ENCODE measurements around the gene MBD5. TPM values are rescaled to one million over a fixed set of nuclear protein-coding genes. Genes with fewer than 3 reads are reported as not detected.

MBD5 gene
- total and polyA plus RNA-seq, 12 donors, result 5.6 to 61.7 (median 40.5) TPM

DNA sequence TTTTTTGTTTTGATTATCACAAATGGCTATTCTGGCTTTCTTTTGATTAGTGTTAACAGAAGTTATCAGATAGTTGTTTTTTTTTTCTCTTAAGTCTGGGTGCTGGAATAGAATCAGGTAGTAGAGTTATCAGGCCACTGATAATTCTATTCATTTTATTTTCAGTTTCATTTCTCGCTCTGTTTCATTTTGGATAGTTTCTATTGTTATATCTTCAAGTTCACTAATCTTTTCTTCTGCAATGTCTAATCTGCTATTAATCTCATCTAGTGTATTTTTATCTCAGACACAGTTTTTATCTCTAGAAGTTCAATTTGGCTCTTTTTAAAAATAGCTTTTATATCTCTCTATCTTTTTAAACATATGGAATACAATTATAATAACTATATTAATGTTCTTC is 381.9 kb downstream of the MBD5 start:
- TF ChIP-seq, protein P1, sequence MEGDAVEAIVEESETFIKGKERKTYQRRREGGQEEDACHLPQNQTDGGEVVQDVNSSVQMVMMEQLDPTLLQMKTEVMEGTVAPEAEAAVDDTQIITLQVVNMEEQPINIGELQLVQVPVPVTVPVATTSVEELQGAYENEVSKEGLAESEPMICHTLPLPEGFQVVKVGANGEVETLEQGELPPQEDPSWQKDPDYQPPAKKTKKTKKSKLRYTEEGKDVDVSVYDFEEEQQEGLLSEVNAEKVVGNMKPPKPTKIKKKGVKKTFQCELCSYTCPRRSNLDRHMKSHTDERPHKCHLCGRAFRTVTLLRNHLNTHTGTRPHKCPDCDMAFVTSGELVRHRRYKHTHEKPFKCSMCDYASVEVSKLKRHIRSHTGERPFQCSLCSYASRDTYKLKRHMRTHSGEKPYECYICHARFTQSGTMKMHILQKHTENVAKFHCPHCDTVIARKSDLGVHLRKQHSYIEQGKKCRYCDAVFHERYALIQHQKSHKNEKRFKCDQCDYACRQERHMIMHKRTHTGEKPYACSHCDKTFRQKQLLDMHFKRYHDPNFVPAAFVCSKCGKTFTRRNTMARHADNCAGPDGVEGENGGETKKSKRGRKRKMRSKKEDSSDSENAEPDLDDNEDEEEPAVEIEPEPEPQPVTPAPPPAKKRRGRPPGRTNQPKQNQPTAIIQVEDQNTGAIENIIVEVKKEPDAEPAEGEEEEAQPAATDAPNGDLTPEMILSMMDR (IDR thresholded peaks at IDR 0.05), result no peak
- no peak for TF ChIP-seq POLR2A (IDR thresholded peaks at IDR 0.05)
- Histone ChIP-seq H3K27me3 (no peaks in the 10 kb centered on the region), H3K9me3 (replicated peaks in 1 of 3) (no peaks in the 10 kb centered on the region), H3K27ac (no peak overlapping the region), H3K4me1 (replicated peaks in 1 of 2) (no peaks in the 10 kb centered on the region), H3K4me3 (no peak overlapping the region), H3K36me3 (replicated peaks in 1 of 2) (no peaks in the 10 kb centered on the region)
- intact Hi-C loops (cut with DNase I), result no loop called here
- 94 to 97% (median 96%) methylated on average over 1 of the region's 1 CpG for WGBS, 4 donors
- DNase-seq, result no peak

DNA sequence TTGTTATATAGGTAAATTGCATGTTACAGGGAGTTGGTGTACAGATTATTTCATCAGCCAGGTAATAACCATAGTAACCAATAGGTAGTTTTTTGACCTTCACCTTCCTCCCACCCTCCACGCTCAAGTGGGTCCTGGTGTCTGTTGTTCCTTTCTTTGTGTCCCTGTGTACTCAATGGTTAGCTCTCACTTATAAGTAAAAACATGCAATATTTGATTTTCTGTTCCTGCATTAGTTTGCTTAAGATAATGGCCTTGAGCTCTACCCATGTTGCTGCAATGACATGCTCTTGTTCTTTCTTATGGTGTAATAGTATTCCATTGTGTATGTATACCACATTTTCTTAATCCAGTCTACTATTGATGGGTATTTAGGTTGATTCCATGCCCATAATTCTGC is 390.0 kb downstream of the MBD5 start:
- TF ChIP-seq POLR2A (IDR thresholded peaks at IDR 0.05), result no peak
- TF ChIP-seq, protein P1 (IDR thresholded peaks at IDR 0.05), result no peak
- no peaks in the 10 kb centered on the region for H3K4me1 ChIP-seq (replicated peaks in 1 of 2)
- H3K36me3 ChIP-seq (replicated peaks in 1 of 2), result no peaks in the 10 kb centered on the region
- peaks cover 0 to 12% (median 6%) of the 10 kb centered on the region in 3 donors for H3K9me3 ChIP-seq (replicated peaks in 1 of 3)
- no peak for DNase-seq
- 77 to 100% (median 95%) methylated on average over 1 of the region's 1 CpG for whole genome bisulfite sequencing, 4 donors
- H3K4me3 ChIP-seq, result no peak overlapping the region
- H3K27ac ChIP-seq, result no peak overlapping the region
- no peaks in the 10 kb centered on the region for H3K27me3 ChIP-seq
- intact Hi-C loops (cut with DNase I), result no loop called here

DNA sequence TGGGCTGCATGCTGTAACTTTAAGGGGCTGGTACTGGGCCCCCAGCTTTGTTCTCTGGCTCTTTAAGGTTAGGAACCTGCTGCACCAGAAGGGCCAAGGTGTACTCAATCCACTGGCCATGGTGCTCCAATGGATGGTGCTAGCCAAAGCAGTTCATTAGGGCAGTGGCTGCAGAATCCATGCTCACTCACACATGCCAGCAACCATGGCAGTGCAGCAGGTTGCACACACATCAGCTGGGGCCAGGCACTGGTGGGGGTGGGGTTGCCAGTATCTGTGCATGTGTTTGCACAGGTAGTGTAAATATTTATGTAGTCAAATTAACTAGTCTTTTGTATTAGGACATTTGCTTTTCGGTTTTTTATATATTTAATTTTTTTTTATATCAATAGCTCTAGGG is 395.4 kb downstream of the MBD5 start:
- 92 to 100% (median 98%) methylated on average over 1 of the region's 1 CpG for WGBS, 4 donors
- DNase-seq, result no peak
- TF ChIP-seq, protein P1 (IDR thresholded peaks at IDR 0.05), result no peak
- no peak for TF ChIP-seq POLR2A (IDR thresholded peaks at IDR 0.05)
- Histone ChIP-seq H3K27ac (no peak overlapping the region), H3K9me3 (replicated peaks in 1 of 3) (peaks cover 0 to 12% (median 6%) of the 10 kb centered on the region in 3 donors), H3K27me3 (no peaks in the 10 kb centered on the region), H3K4me1 (replicated peaks in 1 of 2) (no peaks in the 10 kb centered on the region), H3K36me3 (replicated peaks in 1 of 2) (no peaks in the 10 kb centered on the region), H3K4me3 (no peak overlapping the region)
- intact Hi-C loops (cut with DNase I), result no loop called here

DNA sequence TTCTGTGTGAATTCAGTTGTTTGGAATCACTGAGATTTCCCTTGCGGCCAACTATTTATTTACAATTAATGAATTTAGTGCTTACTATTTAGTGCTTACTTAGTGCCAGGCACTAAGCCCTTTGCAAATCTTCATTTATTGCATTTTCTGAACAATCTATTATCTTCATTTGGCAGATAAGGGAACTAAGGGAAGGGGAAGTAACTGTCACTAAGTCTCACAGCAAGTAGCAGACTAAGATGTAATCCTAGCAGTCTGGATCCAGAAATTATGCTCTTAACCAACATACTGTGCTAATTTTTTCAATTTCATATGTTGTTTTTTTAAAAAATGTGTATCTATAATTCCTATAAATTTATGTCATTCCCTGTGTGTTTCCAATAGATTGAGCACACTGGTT is 409.2 kb downstream of the MBD5 start:
- H3K36me3 ChIP-seq (replicated peaks in 1 of 2), result no peaks in the 10 kb centered on the region
- 95 to 97% (median 96%) methylated on average over 1 of the region's 1 CpG for WGBS, 4 donors
- TF ChIP-seq, protein P1 (IDR thresholded peaks at IDR 0.05), result no peak
- TF ChIP-seq POLR2A (IDR thresholded peaks at IDR 0.05), result no peak
- intact Hi-C loops (cut with DNase I), result no loop called here
- no peaks in the 10 kb centered on the region for H3K4me1 ChIP-seq (replicated peaks in 1 of 2)
- H3K27ac ChIP-seq, result no peak overlapping the region
- H3K27me3 ChIP-seq, result no peaks in the 10 kb centered on the region
- no peak overlapping the region for H3K4me3 ChIP-seq
- H3K9me3 ChIP-seq (replicated peaks in 1 of 3), result no peaks in the 10 kb centered on the region
- DNase-seq, result no peak

Measured in adrenal gland (tissue), 12 donors.